ENCODE results near the gene CTNNAL1. TPM values are rescaled to one million over a fixed set of nuclear protein-coding genes. Genes with fewer than 3 reads are reported as not detected.

Gene CTNNAL1
- total and polyA plus RNA-seq, 9 of the 15 experiments (the other 6 are each of a cell fraction or from before 2014, with no cell fraction given): 23.2 to 78.0 (median 46.7) TPM

GRCh38 chr9:108933718-108934322 is 79.5 kb downstream of the CTNNAL1 start, which contains the start of gene ELP1 (continued):
- TF ChIP-seq TCF7 (IDR thresholded peaks at IDR 0.05; ENCODE audit: borderline replicate concordance): no peak
- TF ChIP-seq MYNN (IDR thresholded peaks at IDR 0.05): no peak
- no peak for TF ChIP-seq MYNN (CRISPR knock-in tag; IDR thresholded peaks at IDR 0.05)
- no peak for TF ChIP-seq DEAF1 (CRISPR knock-in tag; IDR thresholded peaks at IDR 0.05)
- 0 out of 2 replicates have a peak, but pooled peaks have one; percentile 12 for TF ChIP-seq AFF4 (CRISPR knock-in tag; IDR thresholded peaks at IDR 0.05)
- peak; percentile 61 for TF ChIP-seq FIP1L1 (IDR thresholded peaks at IDR 0.05; ENCODE audit: low read depth, low read length, poor library complexity, severe bottlenecking)
- no peak; the same call in 1 of the 2 replicates for TF ChIP-seq PML (IDR thresholded peaks at IDR 0.05; ENCODE audit: low read length)
- TF ChIP-seq, protein P1, sequence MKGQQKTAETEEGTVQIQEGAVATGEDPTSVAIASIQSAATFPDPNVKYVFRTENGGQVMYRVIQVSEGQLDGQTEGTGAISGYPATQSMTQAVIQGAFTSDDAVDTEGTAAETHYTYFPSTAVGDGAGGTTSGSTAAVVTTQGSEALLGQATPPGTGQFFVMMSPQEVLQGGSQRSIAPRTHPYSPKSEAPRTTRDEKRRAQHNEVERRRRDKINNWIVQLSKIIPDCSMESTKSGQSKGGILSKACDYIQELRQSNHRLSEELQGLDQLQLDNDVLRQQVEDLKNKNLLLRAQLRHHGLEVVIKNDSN (CRISPR knock-in tag; IDR thresholded peaks at IDR 0.05): no peak
- TF ChIP-seq HDAC3 (IDR thresholded peaks at IDR 0.05; ENCODE audit: borderline replicate concordance, partially characterized antibody): no peak
- TF ChIP-seq SRSF7 (optimal IDR thresholded peaks at IDR 0.05; ENCODE audit: low read depth, low read length): no peak
- no peak for TF ChIP-seq SIX5 (IDR thresholded peaks at IDR 0.05; ENCODE audit: borderline replicate concordance in 1 of 2, insufficient read depth in 1 of 2, low read depth in 1 of 2, low read length in 2 of 2)
- TF ChIP-seq MAFK (IDR thresholded peaks at IDR 0.05; ENCODE audit: low read length): 0 out of 2 replicates have a peak, but pooled peaks have one; percentile 21
- peak; percentile 69; the same call in 1 of the 2 replicates for TF ChIP-seq TRIM28 (IDR thresholded peaks at IDR 0.05)
- TF ChIP-seq ZBTB8A (IDR thresholded peaks at IDR 0.05; ENCODE audit: partially characterized antibody): no peak
- TF ChIP-seq ZNF551 (CRISPR knock-in tag; IDR thresholded peaks at IDR 0.05): no peak
- TF ChIP-seq ZNF444 (CRISPR knock-in tag; IDR thresholded peaks at IDR 0.05): no peak
- TF ChIP-seq STAT5B (CRISPR knock-in tag; IDR thresholded peaks at IDR 0.05): no peak
- no peak for TF ChIP-seq NCOR1 (IDR thresholded peaks at IDR 0.05)
- peak; percentile 90 for TF ChIP-seq MYC (IDR thresholded peaks at IDR 0.05; ENCODE audit: low read depth, low read length)
- peak; percentile 62; the same call in 1 of the 2 replicates for TF ChIP-seq MYC (CRISPR knock-in tag; IDR thresholded peaks at IDR 0.05; ENCODE audit: borderline replicate concordance, low read depth)
- TF ChIP-seq GATAD2A (IDR thresholded peaks at IDR 0.05): no peak
- peak; percentile 0; the same call in 1 of the 2 replicates for TF ChIP-seq THAP7 (CRISPR knock-in tag; IDR thresholded peaks at IDR 0.05)
- TF ChIP-seq SIN3A (IDR thresholded peaks at IDR 0.05; ENCODE audit: borderline replicate concordance in 2 of 2, control insufficient read depth in 1 of 2, low read depth in 2 of 2, low read length in 2 of 2): peak; percentile 67 to 88; a peak in 2 of 4 replicates
